CD14-positive monocyte (primary cell): ENCODE results near the gene CWC25. TPM values are rescaled to one million over a fixed set of nuclear protein-coding genes. Genes with fewer than 3 reads are reported as not detected.
A peak's percentile ranks its signal among the peaks of the same experiment; 100 is the strongest.
"Not testable (repeated sequence)": the region's sequence is repeated elsewhere in the genome, so short reads cannot be mapped to it uniquely, and the experiment has no call there.

Experiments used
- DNase-seq, 3 donors: peaks; one replicate each; pipeline ENCODE4 v3.0.0-alpha.2; 2011 to 2022
- H2AFZ ChIP-seq: 2 replicates; pipeline ENCODE4 v1.6.0; 2012; ENCODE audit warnings: mild to moderate bottlenecking, low read depth, low read length, inconsistent platforms; ENCODE audit not compliant: insufficient read depth, poor library complexity, severe bottlenecking
- H3K27ac ChIP-seq, 2 donors: 1 replicate in 1 of 2; 2 replicates in 1 of 2; pipeline ENCODE4 v1.5.1; 2012 to 2013; ENCODE audit warnings: low read length in 2 of 2, control low read depth in 1 of 2, inconsistent platforms in 1 of 2, low read depth in 1 of 2, mild to moderate bottlenecking in 1 of 2
- H3K27me3 ChIP-seq, 2 donors: one replicate each; pipeline versions ENCODE4 v1.6.0 to v1.6.1; 2011 to 2013; ENCODE audit warnings: low read length in 2 of 2; ENCODE audit not compliant: control insufficient read depth in 2 of 2, insufficient read depth in 2 of 2
- H3K36me3 ChIP-seq, 2 donors: replicated peaks in 1 of 2; 1 replicate in 1 of 2; 2 replicates in 1 of 2; pipeline versions ENCODE4 v1.5.1 to v1.6.1; 2012 to 2013; ENCODE audit warnings: low read length in 2 of 2, control low read depth in 1 of 2, inconsistent platforms in 1 of 2, mild to moderate bottlenecking in 1 of 2; ENCODE audit not compliant: insufficient read depth in 2 of 2, control insufficient read depth in 1 of 2
- H3K4me1 ChIP-seq, 2 donors: 1 replicate in 1 of 2; 2 replicates in 1 of 2; pipeline versions ENCODE4 v1.5.1 to v1.6.1; 2012 to 2013; ENCODE audit warnings: low read length in 2 of 2, control low read depth in 1 of 2, inconsistent platforms in 1 of 2, mild to moderate bottlenecking in 1 of 2, moderate library complexity in 1 of 2; ENCODE audit not compliant: insufficient read depth in 2 of 2, control insufficient read depth in 1 of 2
- H3K4me2 ChIP-seq: replicated peaks from 2 replicates; pipeline ENCODE3; 2012; ENCODE audit warnings: low read length, moderate library complexity, mild to moderate bottlenecking; ENCODE audit not compliant: poor library complexity, severe bottlenecking; ENCODE audit errors: extremely low read depth
- H3K4me3 ChIP-seq, 3 experiments: fragments of 200-600 bp in 1 of 3; sonication (generic) in 1 of 3; replicated peaks in 1 of 3; 1 replicate in 2 of 3; 2 replicates in 1 of 3; pipeline ENCODE4 v1.5.1; 2011 to 2013; ENCODE audit warnings: low read length in 3 of 3, mild to moderate bottlenecking in 3 of 3, control low read depth in 2 of 3, low read depth in 2 of 3, inconsistent platforms in 1 of 3, moderate library complexity in 1 of 3
- H3K79me2 ChIP-seq: 2 replicates; pipeline ENCODE4 v1.6.0; 2012; ENCODE audit warnings: mild to moderate bottlenecking, control low read depth, inconsistent platforms, low read length, moderate library complexity; ENCODE audit not compliant: insufficient read depth
- H3K9ac ChIP-seq: 2 replicates; pipeline ENCODE4 v1.6.0; 2017; ENCODE audit warnings: low read length, mild to moderate bottlenecking; ENCODE audit not compliant: insufficient read depth, poor library complexity, severe bottlenecking
- H3K9me3 ChIP-seq, 2 donors: replicated peaks in 1 of 2; 1 replicate in 1 of 2; 2 replicates in 1 of 2; pipeline versions ENCODE4 v1.5.1 to v1.6.1; 2012 to 2013; ENCODE audit warnings: low read length in 2 of 2, control low read depth in 1 of 2; ENCODE audit not compliant: control insufficient read depth in 1 of 2, insufficient read depth in 1 of 2
- H4K20me1 ChIP-seq: 2 replicates; pipeline ENCODE4 v1.6.0; 2012; ENCODE audit warnings: mild to moderate bottlenecking, low read length, control low read depth, moderate library complexity; ENCODE audit not compliant: insufficient read depth
- H3K27ac Mint-ChIP-seq, 7 donors: one replicate each; pipeline ENCODE4 v1.8.0; 2020; ENCODE audit warnings: mild to moderate bottlenecking in 7 of 7, mixed read lengths in 7 of 7, moderate library complexity in 6 of 7, inconsistent platforms in 2 of 7
- H3K27me3 Mint-ChIP-seq, 3 donors: one replicate each; pipeline ENCODE4 v1.8.0; 2021 to 2022; ENCODE audit warnings: low read depth in 3 of 3, mild to moderate bottlenecking in 3 of 3, mixed read lengths in 3 of 3, moderate library complexity in 3 of 3, inconsistent platforms in 1 of 3
- H3K36me3 Mint-ChIP-seq, 2 donors: one replicate each; pipeline ENCODE4 v1.8.0; 2020; ENCODE audit warnings: mixed read lengths in 2 of 2, inconsistent platforms in 1 of 2, mild to moderate bottlenecking in 1 of 2
- H3K4me1 Mint-ChIP-seq: one replicate; pipeline ENCODE4 v1.8.0; 2020; ENCODE audit warnings: mild to moderate bottlenecking, mixed read lengths
- H3K4me3 Mint-ChIP-seq, 2 donors: one replicate each; pipeline ENCODE4 v1.8.0; 2020; ENCODE audit warnings: mild to moderate bottlenecking in 2 of 2, mixed read lengths in 2 of 2, moderate library complexity in 1 of 2
- H3K9me3 Mint-ChIP-seq, 7 donors: one replicate each; pipeline ENCODE4 v1.8.0; 2020 to 2022; ENCODE audit warnings: mixed read lengths in 7 of 7, mild to moderate bottlenecking in 6 of 7, moderate library complexity in 6 of 7, inconsistent platforms in 2 of 7
- CTCF ChIP-seq: fragments of 200-600 bp; IDR thresholded peaks from one replicate; pipeline ENCODE4 v1.8.0; 2022; ENCODE audit warnings: antibody characterized with exemption, mild to moderate bottlenecking
- WGBS: methylation state at CpG from one replicate; pipeline ENCODE4 v1.1.5; 2013; ENCODE audit warnings: missing lambda C conversion rate; ENCODE audit not compliant: insufficient coverage; 5-methylcytosine and 5-hydroxymethylcytosine counted together
- intact Hi-C, 2 donors: fragments of 100-400 bp; cut with micrococcal nuclease; formaldehyde crosslinking; loops; one replicate each; pipeline versions ENCODE4 v1.15.0 to v1.15.1; 2023
- polyA plus RNA-seq, 3 donors: library from polyadenylated mRNA; depleted of rRNA in 1 of 3; unstranded in 2 of 3; stranded (reverse) in 1 of 3; fragments of 300-500 nt in 2 of 3; fragments of >200 nt in 1 of 3; fragmentation: Illumina TruSeq in 2 of 3; gene quantifications; 1 replicate in 2 of 3; 2 replicates in 1 of 3; pipeline ENCODE4 v1.2.3, GENCODE V29; 2012 to 2021

The CWC25 gene
- polyA plus RNA-seq, 3 donors = 7.5 to 63.2 (median 8.4) TPM

DNA sequence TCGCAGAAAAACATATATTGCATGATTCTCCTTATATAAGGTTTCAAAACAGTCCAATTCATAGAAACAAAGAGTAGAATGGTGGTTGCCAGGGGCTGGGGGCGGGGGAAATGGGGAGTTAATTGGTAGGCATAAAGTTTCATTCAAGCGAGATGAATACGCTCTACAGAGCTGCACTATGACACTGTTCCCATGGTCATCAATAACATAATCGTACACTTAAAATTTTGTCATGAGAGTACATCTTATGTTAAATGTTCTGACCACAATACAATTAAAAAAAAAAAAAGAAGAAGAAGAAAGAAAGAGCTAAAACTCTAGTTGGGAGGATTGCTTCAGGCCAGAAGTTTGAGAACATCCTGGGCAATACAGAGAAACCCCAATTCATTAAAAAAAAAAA lies 30.9 kb downstream of the CWC25 start:
- no peak overlapping the region for H3K27ac ChIP-seq
- peaks cover 0 to 44% of the 10 kb centered on the region in 2 donors for H3K36me3 ChIP-seq
- peaks cover 19% of the 10 kb centered on the region in 2 donors for H3K4me1 ChIP-seq
- H3K79me2 ChIP-seq = peaks cover 79% of the 10 kb centered on the region
- no peak for TF ChIP-seq CTCF
- no peaks in the 10 kb centered on the region for H3K9me3 ChIP-seq
- H3K9ac ChIP-seq = no peak overlapping the region
- no peak overlapping the region for H3K4me2 ChIP-seq
- peaks cover 53% of the 10 kb centered on the region for H4K20me1 ChIP-seq
- Mint-ChIP-seq H3K4me1 (peaks cover 26% of the 10 kb centered on the region), H3K27ac (peak overlapping the region in 3 of 7 donors; percentile 3 to 46 (median 21)), H3K4me3 (no peak overlapping the region), H3K36me3 (peaks cover 27 to 40% of the 10 kb centered on the region in 2 donors), H3K27me3 (no peaks in the 10 kb centered on the region), H3K9me3 (peaks cover 0 to 2% (median 0%) of the 10 kb centered on the region in 7 donors)
- no peak overlapping the region for H2AFZ ChIP-seq
- H3K27me3 ChIP-seq = no peaks in the 10 kb centered on the region
- no CpG with 5 or more reads among the region's 5 CpGs for WGBS
- H3K4me3 ChIP-seq = no peak overlapping the region
- intact Hi-C loops = no loop called here
- no peak for DNase-seq

DNA sequence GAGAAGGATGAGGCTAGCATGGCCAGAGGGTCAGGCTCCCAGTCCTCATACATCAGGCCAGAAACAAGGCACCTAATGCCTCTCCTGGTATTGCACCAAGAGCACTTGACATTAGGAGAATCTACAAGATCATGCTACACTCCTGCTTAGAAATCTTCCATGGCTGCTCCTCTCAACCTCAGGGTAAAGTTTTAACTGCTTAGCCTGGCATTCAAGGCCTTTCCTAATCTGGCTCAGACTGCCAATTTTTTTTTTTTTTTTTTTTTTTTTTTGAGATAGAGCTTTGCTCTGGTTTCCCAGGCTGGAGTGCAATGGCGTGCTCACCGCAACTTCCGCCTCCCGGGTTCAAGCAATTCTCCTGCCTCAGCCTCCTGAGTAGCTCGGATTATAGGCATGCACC lies 34.0 kb downstream of the CWC25 start:
- no CpG with 5 or more reads among the region's 5 CpGs for WGBS
- Histone ChIP-seq H3K4me2 (no peak overlapping the region), H3K4me1 (no peaks in the 10 kb centered on the region), H3K9me3 (no peaks in the 10 kb centered on the region), H2AFZ (no peak overlapping the region), H3K9ac (no peak overlapping the region), H3K27ac (no peak overlapping the region), H3K27me3 (no peaks in the 10 kb centered on the region), H4K20me1 (peaks cover 36% of the 10 kb centered on the region), H3K79me2 (peaks cover 51% of the 10 kb centered on the region), H3K4me3 (no peak overlapping the region), H3K36me3 (peaks cover 8 to 48% of the 10 kb centered on the region in 2 donors)
- Mint-ChIP-seq H3K36me3 (peaks cover 26 to 51% of the 10 kb centered on the region in 2 donors), H3K4me3 (no peak overlapping the region), H3K4me1 (no peaks in the 10 kb centered on the region), H3K27me3 (no peaks in the 10 kb centered on the region), H3K27ac (no peak overlapping the region), H3K9me3 (peaks cover 0 to 2% (median 0%) of the 10 kb centered on the region in 7 donors)
- no peak for DNase-seq
- no peak for TF ChIP-seq CTCF
- intact Hi-C loops = no loop called here

- H3K4me2 ChIP-seq, H3K4me1 ChIP-seq, DNase-seq, H3K27ac ChIP-seq, H3K4me3 Mint-ChIP-seq, H2AFZ ChIP-seq, H3K9me3 ChIP-seq, intact Hi-C loops, H3K9ac ChIP-seq, H3K4me3 ChIP-seq, H3K9me3 Mint-ChIP-seq, H3K27me3 ChIP-seq, H3K4me1 Mint-ChIP-seq, H3K27me3 Mint-ChIP-seq: not testable (repeated sequence)
- Histone ChIP-seq H3K36me3 (peaks cover 15 to 49% of the 10 kb centered on the region in 2 donors), H4K20me1 (peaks cover 31% of the 10 kb centered on the region), H3K79me2 (peaks cover 42% of the 10 kb centered on the region)
- H3K36me3 Mint-ChIP-seq = peaks cover 30 to 55% of the 10 kb centered on the region in 2 donors
- WGBS = 86% methylated on average over 11 of the region's 13 CpGs
- H3K27ac Mint-ChIP-seq = peak overlapping the region in 2 of 7 donors; percentile 41 to 43
Measured at GRCh38 chr17:38790148-38790707, 34.9 kb downstream of the CWC25 start.
